CD14-positive monocyte (primary cell): ENCODE data around the gene PINK1. TPM values are rescaled to one million over a fixed set of nuclear protein-coding genes. Genes with fewer than 3 reads are reported as not detected.

Experiments used
- DNase-seq, 3 donors: peaks; one replicate each; pipeline ENCODE4 v3.0.0-alpha.2; 2011 to 2022
- H2AFZ ChIP-seq: 2 replicates; pipeline ENCODE4 v1.6.0; 2012; ENCODE audit warnings: mild to moderate bottlenecking, low read depth, low read length, inconsistent platforms; ENCODE audit not compliant: insufficient read depth, poor library complexity, severe bottlenecking
- H3K27ac ChIP-seq, 2 donors: 1 replicate in 1 of 2; 2 replicates in 1 of 2; pipeline ENCODE4 v1.5.1; 2012 to 2013; ENCODE audit warnings: low read length in 2 of 2, control low read depth in 1 of 2, inconsistent platforms in 1 of 2, low read depth in 1 of 2, mild to moderate bottlenecking in 1 of 2
- H3K27me3 ChIP-seq, 2 donors: one replicate each; pipeline versions ENCODE4 v1.6.0 to v1.6.1; 2011 to 2013; ENCODE audit warnings: low read length in 2 of 2; ENCODE audit not compliant: control insufficient read depth in 2 of 2, insufficient read depth in 2 of 2
- H3K36me3 ChIP-seq, 2 donors: replicated peaks in 1 of 2; 1 replicate in 1 of 2; 2 replicates in 1 of 2; pipeline versions ENCODE4 v1.5.1 to v1.6.1; 2012 to 2013; ENCODE audit warnings: low read length in 2 of 2, control low read depth in 1 of 2, inconsistent platforms in 1 of 2, mild to moderate bottlenecking in 1 of 2; ENCODE audit not compliant: insufficient read depth in 2 of 2, control insufficient read depth in 1 of 2
- H3K4me1 ChIP-seq, 2 donors: 1 replicate in 1 of 2; 2 replicates in 1 of 2; pipeline versions ENCODE4 v1.5.1 to v1.6.1; 2012 to 2013; ENCODE audit warnings: low read length in 2 of 2, control low read depth in 1 of 2, inconsistent platforms in 1 of 2, mild to moderate bottlenecking in 1 of 2, moderate library complexity in 1 of 2; ENCODE audit not compliant: insufficient read depth in 2 of 2, control insufficient read depth in 1 of 2
- H3K4me2 ChIP-seq: replicated peaks from 2 replicates; pipeline ENCODE3; 2012; ENCODE audit warnings: low read length, moderate library complexity, mild to moderate bottlenecking; ENCODE audit not compliant: poor library complexity, severe bottlenecking; ENCODE audit errors: extremely low read depth
- H3K4me3 ChIP-seq, 3 experiments: fragments of 200-600 bp in 1 of 3; sonication (generic) in 1 of 3; replicated peaks in 1 of 3; 1 replicate in 2 of 3; 2 replicates in 1 of 3; pipeline ENCODE4 v1.5.1; 2011 to 2013; ENCODE audit warnings: low read length in 3 of 3, mild to moderate bottlenecking in 3 of 3, control low read depth in 2 of 3, low read depth in 2 of 3, inconsistent platforms in 1 of 3, moderate library complexity in 1 of 3
- H3K79me2 ChIP-seq: 2 replicates; pipeline ENCODE4 v1.6.0; 2012; ENCODE audit warnings: mild to moderate bottlenecking, control low read depth, inconsistent platforms, low read length, moderate library complexity; ENCODE audit not compliant: insufficient read depth
- H3K9ac ChIP-seq: 2 replicates; pipeline ENCODE4 v1.6.0; 2017; ENCODE audit warnings: low read length, mild to moderate bottlenecking; ENCODE audit not compliant: insufficient read depth, poor library complexity, severe bottlenecking
- H3K9me3 ChIP-seq, 2 donors: replicated peaks in 1 of 2; 1 replicate in 1 of 2; 2 replicates in 1 of 2; pipeline versions ENCODE4 v1.5.1 to v1.6.1; 2012 to 2013; ENCODE audit warnings: low read length in 2 of 2, control low read depth in 1 of 2; ENCODE audit not compliant: control insufficient read depth in 1 of 2, insufficient read depth in 1 of 2
- H4K20me1 ChIP-seq: 2 replicates; pipeline ENCODE4 v1.6.0; 2012; ENCODE audit warnings: mild to moderate bottlenecking, low read length, control low read depth, moderate library complexity; ENCODE audit not compliant: insufficient read depth
- H3K27ac Mint-ChIP-seq, 7 donors: one replicate each; pipeline ENCODE4 v1.8.0; 2020; ENCODE audit warnings: mild to moderate bottlenecking in 7 of 7, mixed read lengths in 7 of 7, moderate library complexity in 6 of 7, inconsistent platforms in 2 of 7
- H3K27me3 Mint-ChIP-seq, 3 donors: one replicate each; pipeline ENCODE4 v1.8.0; 2021 to 2022; ENCODE audit warnings: low read depth in 3 of 3, mild to moderate bottlenecking in 3 of 3, mixed read lengths in 3 of 3, moderate library complexity in 3 of 3, inconsistent platforms in 1 of 3
- H3K36me3 Mint-ChIP-seq, 2 donors: one replicate each; pipeline ENCODE4 v1.8.0; 2020; ENCODE audit warnings: mixed read lengths in 2 of 2, inconsistent platforms in 1 of 2, mild to moderate bottlenecking in 1 of 2
- H3K4me1 Mint-ChIP-seq: one replicate; pipeline ENCODE4 v1.8.0; 2020; ENCODE audit warnings: mild to moderate bottlenecking, mixed read lengths
- H3K4me3 Mint-ChIP-seq, 2 donors: one replicate each; pipeline ENCODE4 v1.8.0; 2020; ENCODE audit warnings: mild to moderate bottlenecking in 2 of 2, mixed read lengths in 2 of 2, moderate library complexity in 1 of 2
- H3K9me3 Mint-ChIP-seq, 7 donors: one replicate each; pipeline ENCODE4 v1.8.0; 2020 to 2022; ENCODE audit warnings: mixed read lengths in 7 of 7, mild to moderate bottlenecking in 6 of 7, moderate library complexity in 6 of 7, inconsistent platforms in 2 of 7
- CTCF ChIP-seq: fragments of 200-600 bp; IDR thresholded peaks from one replicate; pipeline ENCODE4 v1.8.0; 2022; ENCODE audit warnings: antibody characterized with exemption, mild to moderate bottlenecking
- WGBS: methylation state at CpG from one replicate; pipeline ENCODE4 v1.1.5; 2013; ENCODE audit warnings: missing lambda C conversion rate; ENCODE audit not compliant: insufficient coverage; 5-methylcytosine and 5-hydroxymethylcytosine counted together
- intact Hi-C, 2 donors: fragments of 100-400 bp; cut with micrococcal nuclease; formaldehyde crosslinking; loops; one replicate each; pipeline versions ENCODE4 v1.15.0 to v1.15.1; 2023
- polyA plus RNA-seq, 3 donors: library from polyadenylated mRNA; depleted of rRNA in 1 of 3; unstranded in 2 of 3; stranded (reverse) in 1 of 3; fragments of 300-500 nt in 2 of 3; fragments of >200 nt in 1 of 3; fragmentation: Illumina TruSeq in 2 of 3; gene quantifications; 1 replicate in 2 of 3; 2 replicates in 1 of 3; pipeline ENCODE4 v1.2.3, GENCODE V29; 2012 to 2021

Gene PINK1
- polyA plus RNA-seq, 3 donors, result 21.6 to 32.7 (median 24.0) TPM

GRCh38 chr1:20689645-20690056, 56.4 kb downstream of the PINK1 start:
- Mint-ChIP-seq H3K27me3 (peaks cover 0 to 3% (median 1%) of the 10 kb centered on the region in 3 donors), H3K36me3 (no peaks in the 10 kb centered on the region), H3K4me3 (no peak overlapping the region), H3K9me3 (no peaks in the 10 kb centered on the region), H3K27ac (no peak overlapping the region), H3K4me1 (peaks cover 19% of the 10 kb centered on the region)
- DNase-seq, result no peak
- 100% methylated on average over 2 of the region's 3 CpGs for WGBS
- no peaks in the 10 kb centered on the region for H3K79me2 ChIP-seq
- no peaks in the 10 kb centered on the region for H4K20me1 ChIP-seq
- peaks cover 8 to 12% of the 10 kb centered on the region in 2 donors for H3K4me1 ChIP-seq
- H3K27ac ChIP-seq, result no peak overlapping the region
- no peak overlapping the region for H3K9ac ChIP-seq
- H3K27me3 ChIP-seq, result no peaks in the 10 kb centered on the region
- TF ChIP-seq CTCF, result no peak
- intact Hi-C loops, result loop anchor here in 1 of 2 donors (10.0 kb wide), 1 partner anchor 505 kb away; no protein-coding TSS in a partner anchor
- H2AFZ ChIP-seq, result no peak overlapping the region
- no peaks in the 10 kb centered on the region for H3K36me3 ChIP-seq
- no peak overlapping the region for H3K4me2 ChIP-seq
- H3K4me3 ChIP-seq, result no peak overlapping the region
- no peaks in the 10 kb centered on the region for H3K9me3 ChIP-seq

- Histone ChIP-seq H3K4me2 (no peak overlapping the region), H3K36me3 (no peaks in the 10 kb centered on the region), H3K79me2 (no peaks in the 10 kb centered on the region), H3K4me3 (no peak overlapping the region), H3K9me3 (no peaks in the 10 kb centered on the region), H3K27me3 (no peaks in the 10 kb centered on the region), H3K4me1 (peaks cover 6 to 8% of the 10 kb centered on the region in 2 donors), H3K27ac (no peak overlapping the region), H2AFZ (no peak overlapping the region), H4K20me1 (no peaks in the 10 kb centered on the region), H3K9ac (no peak overlapping the region)
- peaks cover 11% of the 10 kb centered on the region for H3K4me1 Mint-ChIP-seq
- DNase-seq, result no peak
- peaks cover 0 to 10% (median 3%) of the 10 kb centered on the region in 3 donors for H3K27me3 Mint-ChIP-seq
- H3K4me3 Mint-ChIP-seq, result no peak overlapping the region
- no peak for TF ChIP-seq CTCF
- H3K36me3 Mint-ChIP-seq, result no peaks in the 10 kb centered on the region
- 100% methylated on average over 1 of the region's 1 CpG for WGBS
- intact Hi-C loops, result loop anchor here in 1 of 2 donors (10.0 kb wide), 1 partner anchor 503 kb away; no protein-coding TSS in a partner anchor
- no peaks in the 10 kb centered on the region for H3K9me3 Mint-ChIP-seq
- H3K27ac Mint-ChIP-seq, result no peak overlapping the region
Measured at GRCh38 chr1:20691872-20692271, 58.6 kb downstream of the PINK1 start.
